SKM-1 treated with dmso at 0.1 percent for 144 hours (cell line): ENCODE data around the gene RHO.

Experiments
- DNase-seq: peaks from one replicate; lab custom pipeline; 2025; ENCODE audit not compliant: unreplicated experiment; lab: John Stamatoyannopoulos, UW

RHO gene

GRCh38 chr3:129576514-129577352 lies 48.3 kb downstream of the RHO start:
- DNase-seq: no peak

DNA sequence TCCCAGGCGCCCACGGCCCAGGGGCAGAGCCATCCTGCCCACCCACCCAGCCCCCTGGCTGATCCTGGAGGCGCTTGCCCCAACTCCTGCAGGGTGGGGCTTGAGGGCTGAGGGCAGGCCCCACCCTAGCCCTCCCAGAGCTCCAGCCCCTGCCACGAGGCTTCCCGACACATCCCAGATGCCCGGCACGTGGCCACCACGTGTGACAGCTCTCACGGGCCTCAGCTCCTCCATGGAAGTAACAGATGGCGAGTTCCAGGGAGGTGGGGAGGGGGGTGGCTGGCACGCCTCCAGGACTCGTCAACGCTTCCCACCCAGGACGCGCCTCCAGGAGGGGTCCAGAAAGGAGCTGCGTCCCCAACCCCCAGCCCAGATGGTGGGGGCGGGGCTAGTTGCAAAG lies 48.9 kb downstream of the RHO start:
- DNase-seq: no peak

DNA sequence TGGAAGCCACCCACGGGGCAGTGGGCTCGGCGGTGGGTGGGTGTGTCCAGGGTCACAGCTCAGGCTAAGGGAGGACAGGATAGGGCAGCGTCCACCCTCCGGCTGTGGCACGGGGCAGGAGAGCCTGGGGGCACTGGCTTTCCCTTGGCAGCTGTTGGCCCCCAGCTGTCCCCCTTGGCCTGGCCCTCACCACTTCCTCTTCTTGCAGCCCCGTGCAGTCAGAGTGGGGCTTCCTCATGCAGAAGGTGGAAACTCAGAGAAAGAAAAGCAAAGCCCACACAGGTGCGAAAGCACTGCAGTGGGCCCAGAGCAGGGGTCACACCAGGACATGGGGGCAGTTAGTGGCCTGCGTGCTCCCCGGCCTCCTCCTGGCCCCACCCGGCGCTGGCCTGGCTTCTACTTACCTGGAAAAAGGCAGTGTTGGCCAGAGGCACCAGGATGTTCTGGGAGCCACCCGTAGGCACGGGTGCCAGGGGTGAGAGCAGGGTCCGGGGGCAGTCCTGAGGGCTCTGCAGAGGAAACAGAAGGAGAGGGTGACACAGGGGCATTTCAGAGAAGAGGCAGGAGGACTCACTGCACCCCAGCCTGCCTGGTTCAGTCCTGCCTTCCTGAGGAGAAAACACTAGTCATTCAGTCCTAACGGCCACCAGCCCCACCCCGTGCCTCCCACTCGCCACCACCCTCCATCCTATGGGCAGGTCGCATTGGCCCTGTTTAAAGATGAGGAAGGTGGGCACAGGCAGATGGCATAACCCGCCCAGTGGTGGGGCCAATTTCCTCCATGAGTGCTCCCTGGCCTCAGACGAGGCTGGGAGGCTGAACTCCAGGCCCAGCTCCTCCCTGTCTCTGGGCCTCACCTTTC lies 49.7 kb downstream of the RHO start:
- DNase-seq: peak; percentile 59

DNA sequence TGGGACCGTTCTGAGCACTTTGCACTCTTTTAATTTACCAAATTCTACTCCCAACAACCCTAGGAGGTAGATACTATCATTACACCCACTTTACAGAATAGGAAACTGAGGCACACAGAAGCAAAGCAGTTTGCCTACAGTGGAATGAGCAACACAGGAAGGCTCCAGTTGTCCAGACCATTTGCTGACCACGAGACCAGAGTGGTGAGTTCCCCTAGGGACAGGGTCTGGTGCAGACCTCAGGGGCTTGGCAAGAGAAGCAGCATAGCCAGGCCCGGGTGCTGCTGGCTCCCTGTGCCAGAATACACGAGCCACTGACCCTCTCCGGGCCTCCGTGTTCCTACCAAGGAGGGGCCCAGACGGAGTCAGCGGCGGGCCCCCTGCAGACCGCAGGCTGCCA lies 51.6 kb downstream of the RHO start:
- no peak for DNase-seq

GRCh38 chr3:129581623-129582022 lies 53.2 kb downstream of the RHO start:
- DNase-seq: no peak

- no peak for DNase-seq
Measured at GRCh38 chr3:129582799-129583198, 54.4 kb downstream of the RHO start.

DNA sequence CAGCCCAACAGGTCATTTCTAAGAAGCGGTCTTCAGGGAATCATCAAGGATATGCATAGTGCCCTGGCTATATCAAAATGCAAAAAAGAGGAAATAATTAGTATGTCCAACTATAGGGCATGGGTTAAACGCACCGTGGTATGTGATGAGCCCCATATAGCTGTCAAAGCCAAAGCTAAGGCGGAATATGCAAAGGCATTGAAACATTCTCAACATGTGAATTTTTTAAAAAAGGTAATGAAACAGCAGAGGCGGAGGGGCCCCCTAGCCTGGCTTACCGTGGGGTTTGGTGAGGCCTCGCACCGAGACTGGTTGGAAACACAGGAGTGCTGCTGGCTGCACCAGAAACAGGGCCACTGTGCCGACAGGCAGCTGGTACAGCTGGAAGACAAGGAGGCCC lies 54.9 kb downstream of the RHO start:
- DNase-seq: no peak

DNA sequence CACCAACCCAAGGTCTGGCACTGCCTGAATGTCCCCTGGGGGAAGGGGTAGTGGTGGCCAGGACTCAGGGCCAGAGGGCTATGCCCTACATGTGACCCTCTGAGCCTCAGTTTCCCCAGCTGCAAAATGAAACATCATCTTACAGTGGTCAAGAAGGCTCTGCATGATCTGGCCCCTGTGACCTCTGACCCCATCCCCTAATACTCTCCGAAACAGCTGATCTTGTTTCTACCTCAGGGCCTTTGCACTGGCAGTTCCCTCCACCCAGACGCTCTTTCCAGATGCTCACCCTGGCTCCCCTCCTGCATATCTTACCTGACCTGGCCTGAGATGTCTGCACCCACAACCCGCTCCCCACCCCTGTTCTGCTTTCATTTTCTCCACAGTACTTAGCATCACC lies 56.2 kb downstream of the RHO start:
- no peak for DNase-seq
